PC-3 (cell line): Measurements from ENCODE around the gene SPRR1A. TPM values are rescaled to one million over a fixed set of nuclear protein-coding genes. Genes with fewer than 3 reads are reported as not detected.

ENCODE experiments used
- ATAC-seq: fragments of 200-7000 bp; cut with Tn5 transposase; 2 replicates; pipeline ENCODE4 v1.9.1; 2020; ENCODE audit warnings: mild to moderate bottlenecking, moderate library complexity
- BruUV-seq: library from RNA; stranded (reverse); fragments of 400-500 nt; replicated peaks from 2 replicates; lab custom pipeline; 2021; lab: Mats Ljungman, UMichigan
- CTCF ChIA-PET: fragments of 300-600 bp; sonication (Branson Sonifier 250); formaldehyde crosslinking; loops from one replicate; lab custom pipeline; 2022; ENCODE audit warnings: antibody characterized with exemption; lab: Charles Lee
- POLR2A ChIA-PET: fragments of 300-600 bp; sonication (Branson Sonifier 250); formaldehyde crosslinking; loops from one replicate; lab custom pipeline; 2022; ENCODE audit warnings: antibody characterized with exemption; ENCODE audit not compliant: unreplicated experiment; lab: Charles Lee
- DNase-seq: peaks from one replicate; pipeline ENCODE4 v3.0.0-alpha.2; 2015
- H2AFZ ChIP-seq: fragments of 300-600 bp; sonication (generic); 2 replicates; pipeline ENCODE4 v1.6.0; 2016; ENCODE audit warnings: antibody characterized with exemption, low read length
- H3F3A ChIP-seq: fragments of 300-600 bp; sonication (generic); one replicate; pipeline ENCODE4 v1.6.0; 2017; ENCODE audit warnings: antibody characterized with exemption, low read length, control low read depth, mild to moderate bottlenecking; ENCODE audit not compliant: unreplicated experiment
- H3K27ac ChIP-seq: fragments of 300-600 bp; sonication (generic); 2 replicates; pipeline ENCODE4 v1.5.1; 2016; ENCODE audit warnings: mild to moderate bottlenecking, low read length
- H3K27me3 ChIP-seq: fragments of 300-600 bp; sonication (generic); 2 replicates; pipeline ENCODE4 v1.6.1; 2016; ENCODE audit warnings: low read length, mixed read lengths
- H3K36me3 ChIP-seq: fragments of 300-600 bp; sonication (generic); 2 replicates; pipeline ENCODE4 v1.6.1; 2016; ENCODE audit warnings: low read depth, mixed run types, low read length, mixed read lengths
- H3K4me1 ChIP-seq: fragments of 300-600 bp; sonication (generic); 2 replicates; pipeline ENCODE4 v1.5.1; 2016; ENCODE audit warnings: low read length; ENCODE audit not compliant: insufficient read depth
- H3K4me2 ChIP-seq: fragments of 300-600 bp; sonication (generic); 2 replicates; pipeline ENCODE4 v1.6.0; 2016; ENCODE audit warnings: low read length
- H3K4me3 ChIP-seq: fragments of 300-600 bp; sonication (generic); 2 replicates; pipeline ENCODE4 v1.5.1; 2016; ENCODE audit warnings: mild to moderate bottlenecking, low read length, mixed read lengths
- H3K79me2 ChIP-seq: fragments of 300-600 bp; sonication (generic); 2 replicates; pipeline ENCODE4 v1.6.1; 2017; ENCODE audit warnings: low read length, mixed read lengths
- H3K9ac ChIP-seq: fragments of 300-600 bp; sonication (generic); 2 replicates; pipeline ENCODE4 v1.6.0; 2016; ENCODE audit warnings: mild to moderate bottlenecking, low read length
- H3K9me2 ChIP-seq: fragments of 300-600 bp; sonication (generic); replicated peaks from 2 replicates; pipeline ENCODE4 v1.6.1; 2016; ENCODE audit warnings: mixed run types, low read length, mixed read lengths
- H3K9me3 ChIP-seq: fragments of 300-600 bp; sonication (generic); 2 replicates; pipeline ENCODE4 v1.6.1; 2016; ENCODE audit warnings: low read length, mixed read lengths
- H4K20me1 ChIP-seq: fragments of 300-600 bp; sonication (generic); 2 replicates; pipeline ENCODE4 v1.6.1; 2016; ENCODE audit warnings: low read length, mixed read lengths
- EZH2 ChIP-seq: fragments of 300-600 bp; sonication (generic); IDR thresholded peaks from one replicate; pipeline ENCODE4 v1.6.1; 2017; ENCODE audit warnings: antibody characterized with exemption, mild to moderate bottlenecking, low read length; ENCODE audit not compliant: unreplicated experiment
- EZH2phosphoT487 ChIP-seq: fragments of 300-600 bp; sonication (generic); IDR thresholded peaks from 2 replicates; pipeline ENCODE4 v1.6.1; 2018; ENCODE audit warnings: mild to moderate bottlenecking, antibody characterized with exemption, low read length, borderline replicate concordance
- intact Hi-C: fragments of 100-400 bp; cut with micrococcal nuclease; formaldehyde crosslinking; loops from 2 replicates; pipeline ENCODE4 v1.9.0; 2023
- total RNA-seq: library from RNA; depleted of rRNA; stranded (reverse); fragments of >200 nt; gene quantifications from 2 replicates; pipeline ENCODE4 v1.2.3, GENCODE V29; 2014
- TF ChIP-seq, protein P1 (sequence below): fragments of 300-600 bp; sonication (generic); conservative IDR thresholded peaks from 2 replicates; pipeline ENCODE4 v1.5.1; 2017; ENCODE audit warnings: antibody characterized with exemption, low read depth, mild to moderate bottlenecking, low read length

The SPRR1A gene
- total RNA-seq, 1 experiment from 2014 or later, result not detected

DNA sequence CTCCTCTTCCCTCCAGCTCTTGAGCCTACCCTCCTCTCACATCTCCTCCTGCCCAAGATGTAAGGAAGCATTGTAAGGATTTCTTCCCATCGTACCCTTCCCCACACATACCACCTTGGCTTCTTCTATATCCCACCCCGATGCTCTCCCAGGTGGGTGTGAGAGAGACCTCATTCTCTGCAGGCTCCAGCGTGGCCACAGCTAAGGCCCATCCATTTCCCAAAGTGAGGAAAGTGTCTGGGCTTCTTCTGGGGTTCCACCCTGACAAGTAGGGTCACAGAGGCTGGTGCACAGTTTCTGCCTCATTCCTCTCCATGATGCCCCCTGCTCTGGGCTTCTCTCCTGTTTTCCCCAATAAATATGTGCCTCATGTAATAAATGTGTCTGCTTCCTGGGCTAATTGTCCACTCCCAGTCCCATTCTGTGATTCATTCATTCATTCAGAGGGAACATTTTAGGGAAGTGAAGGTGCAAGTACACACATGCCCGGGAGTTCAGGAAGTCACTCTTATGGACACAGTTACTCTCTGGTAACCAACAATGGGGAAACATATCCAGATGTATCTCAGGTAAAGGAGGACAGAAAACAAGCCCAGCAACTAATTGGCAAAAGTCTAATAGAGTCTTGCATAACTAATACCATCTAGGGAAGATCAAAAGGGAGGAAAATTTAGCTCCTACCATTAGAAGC lies 11.5 kb upstream of the SPRR1A start:
- H3K9me2 ChIP-seq, result no peaks in the 10 kb centered on the region
- no peak for ATAC-seq
- BruUV-seq, result no TSS peak
- no peak overlapping the region for H3K4me3 ChIP-seq
- no peaks in the 10 kb centered on the region for H3F3A ChIP-seq
- no peaks in the 10 kb centered on the region for H4K20me1 ChIP-seq
- DNase-seq, result no peak
- no peaks in the 10 kb centered on the region for H3K79me2 ChIP-seq
- CTCF ChIA-PET, result no interaction called here
- H3K4me1 ChIP-seq, result peaks cover 3% of the 10 kb centered on the region; the same call in 1 of the 2 replicates
- H2AFZ ChIP-seq, result no peak overlapping the region
- H3K9me3 ChIP-seq, result peaks cover 4% of the 10 kb centered on the region; the same call in 1 of the 2 replicates
- POLR2A ChIA-PET, result no interaction called here
- peaks cover 41% of the 10 kb centered on the region for H3K27me3 ChIP-seq
- no peak overlapping the region for H3K4me2 ChIP-seq
- TF ChIP-seq, protein P1, sequence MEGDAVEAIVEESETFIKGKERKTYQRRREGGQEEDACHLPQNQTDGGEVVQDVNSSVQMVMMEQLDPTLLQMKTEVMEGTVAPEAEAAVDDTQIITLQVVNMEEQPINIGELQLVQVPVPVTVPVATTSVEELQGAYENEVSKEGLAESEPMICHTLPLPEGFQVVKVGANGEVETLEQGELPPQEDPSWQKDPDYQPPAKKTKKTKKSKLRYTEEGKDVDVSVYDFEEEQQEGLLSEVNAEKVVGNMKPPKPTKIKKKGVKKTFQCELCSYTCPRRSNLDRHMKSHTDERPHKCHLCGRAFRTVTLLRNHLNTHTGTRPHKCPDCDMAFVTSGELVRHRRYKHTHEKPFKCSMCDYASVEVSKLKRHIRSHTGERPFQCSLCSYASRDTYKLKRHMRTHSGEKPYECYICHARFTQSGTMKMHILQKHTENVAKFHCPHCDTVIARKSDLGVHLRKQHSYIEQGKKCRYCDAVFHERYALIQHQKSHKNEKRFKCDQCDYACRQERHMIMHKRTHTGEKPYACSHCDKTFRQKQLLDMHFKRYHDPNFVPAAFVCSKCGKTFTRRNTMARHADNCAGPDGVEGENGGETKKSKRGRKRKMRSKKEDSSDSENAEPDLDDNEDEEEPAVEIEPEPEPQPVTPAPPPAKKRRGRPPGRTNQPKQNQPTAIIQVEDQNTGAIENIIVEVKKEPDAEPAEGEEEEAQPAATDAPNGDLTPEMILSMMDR, result no peak
- TF ChIP-seq EZH2phosphoT487 (no peak), EZH2 (no peak)
- H3K27ac ChIP-seq, result no peak overlapping the region
- H3K36me3 ChIP-seq, result no peaks in the 10 kb centered on the region
- intact Hi-C loops, result no loop called here
- no peak overlapping the region for H3K9ac ChIP-seq

DNA sequence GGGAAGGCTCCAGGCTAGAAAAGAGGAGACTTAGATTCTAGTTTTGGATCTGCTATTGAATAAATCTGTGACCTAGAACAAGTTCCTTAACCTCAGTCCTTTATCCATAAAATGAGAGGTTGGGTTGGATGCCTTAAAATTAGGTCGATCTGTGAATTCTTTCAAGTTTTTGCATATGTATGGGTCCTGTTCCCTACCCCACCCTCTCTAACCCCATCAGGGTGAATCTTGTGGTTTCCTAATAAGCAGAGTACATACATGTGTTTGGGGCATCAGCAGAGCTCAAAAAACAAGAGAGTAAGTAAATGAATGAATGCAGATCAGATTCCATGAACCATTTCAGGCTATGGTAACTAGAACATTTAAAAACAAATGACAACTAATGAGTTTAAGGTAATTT lies 7.2 kb upstream of the SPRR1A start:
- H3K4me1 ChIP-seq, result no peaks in the 10 kb centered on the region
- no peak for TF ChIP-seq EZH2
- no peak for TF ChIP-seq EZH2phosphoT487
- TF ChIP-seq, protein P1, result no peak
- peaks cover 4% of the 10 kb centered on the region; the same call in 1 of the 2 replicates for H3K9me3 ChIP-seq
- peaks cover 42% of the 10 kb centered on the region for H3K27me3 ChIP-seq
- no peaks in the 10 kb centered on the region for H3K36me3 ChIP-seq
- H3K9me2 ChIP-seq, result no peaks in the 10 kb centered on the region
- intact Hi-C loops, result no loop called here
- no peak overlapping the region for H3K4me2 ChIP-seq
- ChIA-PET CTCF (no interaction called here), POLR2A (no interaction called here)
- no peak for ATAC-seq
- no peak overlapping the region for H3K4me3 ChIP-seq
- no peak for DNase-seq
- H3K27ac ChIP-seq, result no peak overlapping the region
- H3K79me2 ChIP-seq, result no peaks in the 10 kb centered on the region
- H2AFZ ChIP-seq, result no peak overlapping the region
- no peaks in the 10 kb centered on the region for H4K20me1 ChIP-seq
- no TSS peak for BruUV-seq
- no peak overlapping the region for H3K9ac ChIP-seq
- no peaks in the 10 kb centered on the region for H3F3A ChIP-seq

DNA sequence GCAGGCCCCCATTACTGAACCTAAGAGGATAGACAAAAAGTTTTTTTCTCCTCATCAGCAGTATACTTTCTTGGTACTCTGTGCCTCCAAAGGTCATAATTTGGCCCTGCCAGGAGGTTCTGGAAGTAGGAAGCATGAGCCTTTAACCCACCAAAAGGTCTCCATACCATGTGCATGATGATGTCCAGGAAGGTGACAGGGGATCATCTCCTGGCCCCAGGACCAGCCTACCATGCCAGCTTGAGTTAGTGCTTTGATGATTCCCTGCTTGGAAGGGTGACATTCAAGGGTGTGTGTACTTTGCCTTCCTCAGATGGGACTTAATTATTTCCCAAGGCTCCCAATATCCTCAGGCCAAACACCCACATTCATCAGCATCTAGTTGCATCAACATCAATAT lies 6.3 kb upstream of the SPRR1A start:
- intact Hi-C loops, result no loop called here
- H3K4me2 ChIP-seq, result no peak overlapping the region
- ChIA-PET POLR2A (no interaction called here), CTCF (no interaction called here)
- no peaks in the 10 kb centered on the region for H4K20me1 ChIP-seq
- TF ChIP-seq EZH2phosphoT487 (no peak), EZH2 (no peak)
- no peaks in the 10 kb centered on the region for H3F3A ChIP-seq
- H3K27me3 ChIP-seq, result peaks cover 42% of the 10 kb centered on the region
- no TSS peak for BruUV-seq
- DNase-seq, result no peak
- no peak overlapping the region for H3K4me3 ChIP-seq
- H3K4me1 ChIP-seq, result 0 out of 2 replicates have a peak, but pooled peaks cover under 1% of the 10 kb centered on the region
- no peak for ATAC-seq
- no peaks in the 10 kb centered on the region for H3K9me2 ChIP-seq
- H3K36me3 ChIP-seq, result no peaks in the 10 kb centered on the region
- H3K27ac ChIP-seq, result no peak overlapping the region
- H3K9ac ChIP-seq, result no peak overlapping the region
- no peaks in the 10 kb centered on the region for H3K79me2 ChIP-seq
- H2AFZ ChIP-seq, result no peak overlapping the region
- peaks cover 4% of the 10 kb centered on the region; the same call in 1 of the 2 replicates for H3K9me3 ChIP-seq
